Activated T-helper 2 cell treated with anti-CD3 and anti-CD28 coated beads, Interferon-gamma antibody, Interleukin-2, Interleukin-4, amounts not matched to agents 10 μg/mL and 5 μg/mL and 100 μg/mL, durations not matched to agents 14 hours and 24 hours and 36 hours (primary cell): ENCODE measurements around the gene FKRP. TPM values are rescaled to one million over a fixed set of nuclear protein-coding genes. Genes with fewer than 3 reads are reported as not detected.

Experiments
- DNase-seq: peaks from one replicate; pipeline ENCODE4 v3.0.0; 2021; ENCODE audit warnings: low spot score
- H3K27ac Mint-ChIP-seq: one replicate; pipeline ENCODE4 v1.8.0; 2021; ENCODE audit warnings: mixed read lengths
- H3K27me3 Mint-ChIP-seq: one replicate; pipeline ENCODE4 v1.8.0; 2021; ENCODE audit warnings: low read depth, mixed read lengths
- H3K36me3 Mint-ChIP-seq: one replicate; pipeline ENCODE4 v1.8.0; 2021; ENCODE audit warnings: low read depth, mixed read lengths
- H3K4me1 Mint-ChIP-seq: one replicate; pipeline ENCODE4 v1.8.0; 2021; ENCODE audit warnings: low read depth, mixed read lengths
- H3K4me3 Mint-ChIP-seq: one replicate; pipeline ENCODE4 v1.8.0; 2021; ENCODE audit warnings: low read depth, mild to moderate bottlenecking, moderate library complexity, mixed read lengths
- H3K9me3 Mint-ChIP-seq: one replicate; pipeline ENCODE4 v1.8.0; 2021; ENCODE audit warnings: mixed read lengths
- intact Hi-C: fragments of 100-400 bp; cut with micrococcal nuclease; formaldehyde crosslinking; loops from one replicate; pipeline ENCODE4 v1.15.1; 2023
- total RNA-seq: library from RNA; stranded (reverse); gene quantifications from 2 replicates; pipeline ENCODE4 v1.2.3, GENCODE V29; 2022

Gene FKRP
- total RNA-seq, 1 donor from 2014 or later: 23.1 TPM

DNA sequence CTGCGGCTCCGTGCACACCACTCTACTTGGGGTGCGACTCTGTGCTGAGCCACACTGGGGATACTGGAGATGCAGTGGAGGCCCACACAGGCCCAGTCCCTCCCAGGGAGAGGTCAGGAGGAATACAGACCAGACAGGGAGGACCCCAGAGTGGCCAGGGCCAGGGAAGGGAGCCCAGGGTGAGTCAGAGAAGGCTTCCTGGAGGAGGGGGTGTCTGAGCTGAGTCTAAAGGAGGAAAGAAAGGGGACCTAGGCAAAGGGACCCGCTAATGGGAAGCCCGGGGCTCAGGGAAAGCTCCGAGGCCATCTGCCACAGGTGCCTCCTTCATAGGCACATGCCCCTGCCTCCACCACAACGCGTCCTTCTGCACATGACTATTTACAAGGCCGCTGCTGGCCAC is 15.7 kb upstream of the FKRP start:
- no peak overlapping the region for H3K27ac Mint-ChIP-seq
- H3K27me3 Mint-ChIP-seq: no peaks in the 10 kb centered on the region
- DNase-seq: no peak
- H3K4me1 Mint-ChIP-seq: peaks cover 22% of the 10 kb centered on the region
- H3K4me3 Mint-ChIP-seq: no peak overlapping the region
- H3K9me3 Mint-ChIP-seq: no peaks in the 10 kb centered on the region
- H3K36me3 Mint-ChIP-seq: peaks cover 77% of the 10 kb centered on the region
- intact Hi-C loops: no loop called here

DNA sequence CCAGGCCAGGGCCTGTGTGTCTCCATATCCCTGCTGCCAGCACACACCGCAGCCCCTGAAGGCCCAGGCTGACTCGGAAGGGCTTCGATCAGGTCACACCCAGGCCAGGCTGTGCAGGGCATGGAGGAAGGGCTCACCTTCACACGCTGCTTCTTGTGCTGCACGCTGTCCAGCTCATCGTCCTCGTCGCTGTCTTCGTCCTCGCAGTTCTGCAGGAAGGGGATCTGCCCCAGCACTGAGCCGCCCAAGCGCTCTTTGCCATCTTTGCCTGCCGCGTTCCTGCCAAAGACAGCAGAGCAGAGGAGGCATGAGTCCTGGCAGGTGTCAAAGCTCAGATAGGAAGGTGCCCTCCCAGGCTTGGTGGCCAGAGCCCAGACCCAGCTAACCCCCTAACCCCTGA is 15.3 kb upstream of the FKRP start:
- no peak overlapping the region for H3K27ac Mint-ChIP-seq
- no peak for DNase-seq
- no peaks in the 10 kb centered on the region for H3K9me3 Mint-ChIP-seq
- intact Hi-C loops: no loop called here
- H3K4me1 Mint-ChIP-seq: peaks cover 22% of the 10 kb centered on the region
- H3K27me3 Mint-ChIP-seq: no peaks in the 10 kb centered on the region
- H3K4me3 Mint-ChIP-seq: no peak overlapping the region
- H3K36me3 Mint-ChIP-seq: peaks cover 76% of the 10 kb centered on the region

DNA sequence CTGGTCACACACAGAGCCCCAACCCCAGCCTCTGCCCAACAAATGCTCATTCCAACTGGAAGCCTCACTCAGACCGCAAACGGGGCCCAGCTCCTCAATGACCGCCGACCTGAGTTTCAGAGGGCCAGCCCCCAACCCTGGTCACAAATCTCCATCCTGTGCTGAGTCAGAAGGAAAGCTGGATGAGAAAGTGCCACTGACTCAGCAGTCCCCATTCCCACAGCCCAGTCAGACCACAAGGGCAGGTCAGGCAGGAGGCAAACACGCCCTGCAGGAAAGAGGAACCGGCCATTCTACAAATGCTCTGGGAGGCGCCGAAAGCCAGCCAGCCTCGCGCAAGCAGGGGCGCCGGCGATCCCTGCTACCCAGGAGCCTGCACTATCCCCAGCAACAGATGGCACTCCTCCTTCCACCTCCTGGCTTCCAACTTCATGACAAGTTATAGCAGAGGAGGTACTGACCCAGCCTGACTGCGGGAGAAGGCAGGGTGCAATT is 14.8 kb upstream of the FKRP start:
- DNase-seq: no peak
- peaks cover 71% of the 10 kb centered on the region for H3K36me3 Mint-ChIP-seq
- H3K4me3 Mint-ChIP-seq: no peak overlapping the region
- peaks cover 22% of the 10 kb centered on the region for H3K4me1 Mint-ChIP-seq
- intact Hi-C loops: no loop called here
- no peaks in the 10 kb centered on the region for H3K9me3 Mint-ChIP-seq
- H3K27ac Mint-ChIP-seq: peak overlapping the region; percentile 34
- H3K27me3 Mint-ChIP-seq: no peaks in the 10 kb centered on the region

DNA sequence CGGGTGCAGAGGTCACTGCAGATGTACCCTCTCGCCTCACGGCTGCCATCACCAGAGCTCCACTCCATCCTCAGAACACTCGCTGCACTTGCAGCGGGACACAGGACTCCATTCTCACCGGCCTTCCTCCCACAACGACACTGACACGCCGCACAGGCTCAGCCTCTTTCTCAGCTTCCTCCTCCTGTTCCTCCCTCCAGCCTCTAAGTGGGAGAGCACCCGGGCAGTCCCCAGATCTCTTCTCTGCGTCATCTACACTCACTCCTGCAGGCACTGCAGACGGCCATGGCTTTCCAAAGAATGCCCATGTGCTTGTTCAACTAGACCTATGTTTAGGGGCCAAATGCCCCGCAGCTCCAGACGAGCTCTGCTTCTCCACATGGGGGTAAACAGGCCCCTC is 14.3 kb upstream of the FKRP start:
- H3K36me3 Mint-ChIP-seq: peaks cover 67% of the 10 kb centered on the region
- no peak overlapping the region for H3K4me3 Mint-ChIP-seq
- no peak for DNase-seq
- H3K4me1 Mint-ChIP-seq: peaks cover 22% of the 10 kb centered on the region
- H3K27ac Mint-ChIP-seq: peak overlapping the region; percentile 36
- intact Hi-C loops: no loop called here
- H3K9me3 Mint-ChIP-seq: no peaks in the 10 kb centered on the region
- H3K27me3 Mint-ChIP-seq: no peaks in the 10 kb centered on the region

DNA sequence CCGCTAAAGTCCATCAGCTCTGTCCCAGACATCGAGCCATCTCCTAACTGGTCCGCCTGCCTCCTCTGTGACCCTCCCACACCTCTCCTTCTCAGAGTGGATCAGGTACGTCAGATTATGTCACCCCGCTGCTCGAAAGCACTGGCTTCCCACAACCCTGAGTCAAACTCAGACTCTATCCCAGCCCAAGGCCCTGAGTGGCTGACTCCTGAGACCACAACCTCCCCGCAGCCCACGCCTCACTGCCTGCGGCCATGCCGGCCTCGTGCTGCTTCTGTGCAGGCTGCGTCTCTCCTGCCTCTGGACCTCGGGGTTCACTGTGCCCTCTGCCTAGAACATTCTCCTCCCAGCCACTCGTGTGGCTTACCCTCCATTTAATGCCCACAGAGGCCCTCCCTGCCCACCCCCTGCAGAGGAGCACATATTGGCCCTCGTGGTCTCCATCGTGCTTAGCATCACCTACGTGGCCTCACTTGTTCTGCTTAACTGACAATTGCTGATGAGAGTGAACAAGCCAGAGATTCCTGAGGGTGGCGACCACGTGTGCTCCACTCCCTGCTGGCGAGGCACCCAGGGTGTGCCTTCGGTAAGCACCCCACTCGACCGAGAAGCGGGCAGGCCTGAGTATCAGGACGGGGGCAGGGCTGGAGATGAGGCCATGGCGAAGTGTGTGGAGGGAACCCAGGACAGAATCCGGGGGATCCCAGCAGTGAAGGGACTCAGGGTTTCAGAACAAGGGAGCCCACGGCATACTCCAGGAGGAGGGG is 13.5 kb upstream of the FKRP start:
- Mint-ChIP-seq H3K36me3 (peaks cover 69% of the 10 kb centered on the region), H3K9me3 (no peaks in the 10 kb centered on the region), H3K27me3 (no peaks in the 10 kb centered on the region), H3K4me3 (no peak overlapping the region), H3K4me1 (peaks cover 22% of the 10 kb centered on the region), H3K27ac (no peak overlapping the region)
- intact Hi-C loops: no loop called here
- DNase-seq: no peak

DNA sequence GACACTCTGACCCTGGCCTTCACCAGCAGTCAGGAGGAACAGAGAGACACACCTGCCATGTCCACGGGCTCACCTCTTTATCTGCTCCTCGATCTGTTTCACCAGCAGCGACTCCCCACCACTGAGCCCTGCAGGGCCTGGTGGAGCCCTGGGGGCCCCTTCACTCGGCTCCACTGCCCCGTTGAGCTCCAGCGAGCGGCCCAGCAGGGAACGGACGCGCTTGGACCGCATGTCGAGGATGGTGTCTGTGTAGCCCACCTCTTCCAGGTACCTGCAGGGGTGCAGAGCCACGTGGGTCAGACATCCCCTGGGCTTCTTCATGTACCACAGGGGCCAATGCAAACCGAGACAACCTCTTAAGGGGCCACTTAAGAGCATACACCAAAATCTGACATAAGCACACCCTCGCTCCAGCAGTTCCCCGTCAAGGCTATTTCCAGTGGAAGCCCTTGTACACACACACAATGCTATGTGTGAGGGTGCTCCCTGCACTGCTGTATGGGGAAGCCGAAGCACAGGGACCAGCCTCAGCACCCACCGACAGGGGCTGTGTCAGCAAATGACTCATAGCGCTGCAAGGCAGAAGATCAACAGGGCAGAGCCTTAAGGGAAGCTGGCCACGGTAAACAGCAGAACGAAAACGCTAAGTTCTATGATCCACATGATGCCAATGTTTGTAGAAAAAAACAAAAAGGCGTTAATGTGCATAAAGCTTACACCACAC is 12.7 kb upstream of the FKRP start:
- H3K4me3 Mint-ChIP-seq: no peak overlapping the region
- H3K36me3 Mint-ChIP-seq: peaks cover 73% of the 10 kb centered on the region
- H3K4me1 Mint-ChIP-seq: peaks cover 22% of the 10 kb centered on the region
- intact Hi-C loops: no loop called here
- H3K9me3 Mint-ChIP-seq: no peaks in the 10 kb centered on the region
- H3K27me3 Mint-ChIP-seq: no peaks in the 10 kb centered on the region
- H3K27ac Mint-ChIP-seq: no peak overlapping the region
- DNase-seq: no peak

DNA sequence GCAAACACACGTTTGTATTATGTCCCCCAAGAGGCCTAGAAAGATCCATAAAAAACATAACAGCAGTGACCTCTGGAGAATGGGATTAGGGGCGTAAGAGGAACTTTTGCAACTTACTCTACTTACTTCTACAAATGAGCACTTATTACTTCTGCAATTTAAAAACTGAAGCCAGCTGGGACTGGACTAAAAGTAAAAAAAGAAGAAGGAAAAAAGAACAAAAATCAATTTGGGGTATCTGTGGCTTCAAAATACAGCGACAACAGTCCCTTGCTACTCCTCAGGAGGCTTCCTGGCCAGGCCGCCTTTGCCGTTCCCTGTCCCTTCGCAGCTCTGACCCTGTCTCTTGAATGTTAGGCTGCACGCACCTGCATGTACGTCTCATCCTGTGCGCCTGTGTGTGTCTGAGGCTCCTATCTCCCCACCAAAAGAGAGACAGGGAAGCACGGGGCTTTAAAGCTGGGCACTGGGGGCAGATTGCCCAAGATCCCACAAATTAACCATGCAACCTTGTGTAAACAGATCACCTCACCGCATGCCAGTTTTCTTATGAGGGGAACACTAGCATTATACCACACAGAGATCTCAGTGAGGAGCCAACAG is 12.1 kb upstream of the FKRP start:
- H3K4me1 Mint-ChIP-seq: peaks cover 18% of the 10 kb centered on the region
- intact Hi-C loops: no loop called here
- H3K27me3 Mint-ChIP-seq: no peaks in the 10 kb centered on the region
- peaks cover 73% of the 10 kb centered on the region for H3K36me3 Mint-ChIP-seq
- no peaks in the 10 kb centered on the region for H3K9me3 Mint-ChIP-seq
- H3K4me3 Mint-ChIP-seq: no peak overlapping the region
- DNase-seq: no peak
- no peak overlapping the region for H3K27ac Mint-ChIP-seq

DNA sequence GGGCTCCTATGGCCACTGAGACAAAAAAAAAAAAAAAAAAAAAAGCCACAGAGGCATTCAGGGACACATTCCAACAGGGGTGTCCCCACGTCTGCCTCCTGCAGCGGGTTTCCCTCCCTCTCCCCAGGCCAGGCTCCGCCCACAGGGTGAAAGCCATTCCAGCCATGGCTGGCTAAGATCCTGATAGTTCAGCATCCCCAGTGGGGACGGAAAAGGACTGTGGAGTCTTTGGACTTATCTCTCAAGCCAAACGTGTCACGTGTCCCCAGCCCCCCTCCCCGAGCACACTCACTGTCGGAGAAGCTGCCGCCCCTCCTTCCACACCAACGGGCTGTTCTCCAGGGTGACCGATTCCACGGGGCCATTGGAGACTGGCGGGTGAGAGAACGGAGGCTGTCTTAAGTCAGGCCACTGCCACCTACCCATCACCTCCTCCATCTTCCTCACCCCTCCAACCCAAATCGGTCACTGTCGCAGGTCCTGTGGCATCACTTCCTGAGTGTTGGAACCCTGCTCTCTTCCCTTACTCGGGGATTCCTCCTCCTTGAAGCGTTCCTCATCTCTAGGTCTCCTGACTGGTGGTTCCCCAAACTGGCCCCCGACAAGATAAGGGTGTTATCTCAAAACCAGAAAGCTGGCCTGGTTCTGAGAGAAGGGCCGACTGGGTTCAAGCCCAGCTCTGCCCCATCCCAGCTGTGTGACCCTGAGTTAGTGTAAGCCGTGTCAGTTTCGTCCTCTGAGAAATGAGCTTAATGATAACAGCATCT is 9.1 kb upstream of the FKRP start:
- Mint-ChIP-seq H3K4me3 (no peak overlapping the region), H3K4me1 (peaks cover 14% of the 10 kb centered on the region), H3K27ac (no peak overlapping the region), H3K27me3 (no peaks in the 10 kb centered on the region), H3K36me3 (peaks cover 65% of the 10 kb centered on the region), H3K9me3 (no peaks in the 10 kb centered on the region)
- intact Hi-C loops: no loop called here
- DNase-seq: no peak

DNA sequence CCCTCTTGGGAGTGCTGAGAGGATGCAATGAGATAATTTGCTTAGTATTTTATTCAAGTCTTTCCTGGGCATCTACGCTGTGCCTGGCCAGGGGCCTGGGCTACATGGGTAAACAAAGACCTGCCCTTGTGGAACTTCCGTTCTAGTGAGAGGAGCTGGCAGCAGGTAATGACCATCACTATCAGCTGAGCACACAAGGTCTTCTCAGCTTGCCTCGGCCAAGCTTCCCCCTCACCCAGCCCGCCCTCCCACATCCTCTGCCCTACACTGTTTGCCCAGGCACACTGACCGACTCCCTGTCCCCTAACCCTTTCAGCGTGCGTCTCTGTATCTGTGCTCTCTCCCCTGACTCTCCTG is 8.6 kb upstream of the FKRP start:
- H3K9me3 Mint-ChIP-seq: no peaks in the 10 kb centered on the region

DNA sequence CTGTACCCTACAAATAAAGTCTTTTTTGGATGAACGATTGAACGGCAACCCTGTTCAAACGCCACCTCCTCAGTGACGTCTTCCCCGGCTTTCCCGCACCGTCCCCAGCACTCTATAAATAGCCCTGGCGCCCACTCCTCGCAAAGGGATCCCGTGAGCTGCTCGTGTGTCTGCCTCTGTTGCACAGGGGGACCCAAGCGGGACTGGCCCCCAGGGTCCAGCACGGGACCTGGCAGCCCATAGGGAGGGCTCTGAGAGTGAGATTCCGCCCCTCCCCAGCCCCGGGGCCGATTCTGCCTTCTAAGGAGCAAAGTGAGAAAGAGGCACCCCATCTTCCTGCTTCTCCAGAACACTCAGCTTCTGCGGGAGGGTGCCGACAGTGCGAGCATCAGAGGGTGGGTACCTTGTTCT is 8.1 kb upstream of the FKRP start:
- peaks cover 63% of the 10 kb centered on the region for H3K36me3 Mint-ChIP-seq

More for the DNA sequence above, 8.6 kb upstream of the FKRP start:
- Mint-ChIP-seq H3K27me3 (no peaks in the 10 kb centered on the region), H3K27ac (no peak overlapping the region), H3K4me3 (no peak overlapping the region), H3K4me1 (peaks cover 10% of the 10 kb centered on the region), H3K36me3 (peaks cover 65% of the 10 kb centered on the region)
- intact Hi-C loops: no loop called here
- no peak for DNase-seq

DNA sequence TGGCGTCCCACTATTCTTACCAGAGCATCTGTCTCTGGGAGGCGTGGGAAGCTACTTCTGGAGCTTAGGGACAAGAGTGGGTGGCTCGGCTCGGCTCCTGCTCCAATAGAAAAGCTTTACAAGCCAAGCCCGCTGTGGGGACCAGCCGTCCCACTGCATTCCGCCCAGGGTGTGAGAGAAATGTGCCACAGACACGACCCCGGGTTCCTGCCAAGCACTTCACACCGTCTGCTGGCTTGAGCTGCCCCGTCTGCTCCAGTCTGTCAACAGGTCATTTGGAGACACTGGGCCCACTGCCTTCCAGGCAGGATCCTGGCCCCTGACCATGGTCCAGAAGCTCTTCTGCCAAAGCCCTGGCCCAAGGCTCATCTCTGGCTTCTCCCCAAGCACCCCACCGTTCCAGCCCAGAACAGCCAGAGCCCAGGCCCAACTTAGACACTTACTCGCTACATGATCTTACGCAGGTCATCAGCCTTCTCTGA is 6.5 kb upstream of the FKRP start:
- H3K36me3 Mint-ChIP-seq: peaks cover 50% of the 10 kb centered on the region
- DNase-seq: no peak
- peaks cover 19% of the 10 kb centered on the region for H3K4me1 Mint-ChIP-seq
- no peaks in the 10 kb centered on the region for H3K9me3 Mint-ChIP-seq
- H3K27ac Mint-ChIP-seq: peak overlapping the region; percentile 17
- intact Hi-C loops: no loop called here
- H3K4me3 Mint-ChIP-seq: no peak overlapping the region
- no peaks in the 10 kb centered on the region for H3K27me3 Mint-ChIP-seq

More for the DNA sequence above, 8.1 kb upstream of the FKRP start:
- intact Hi-C loops: no loop called here
- Mint-ChIP-seq H3K4me3 (no peak overlapping the region), H3K9me3 (no peaks in the 10 kb centered on the region), H3K4me1 (peaks cover 11% of the 10 kb centered on the region), H3K27me3 (no peaks in the 10 kb centered on the region), H3K27ac (no peak overlapping the region)
- no peak for DNase-seq

DNA sequence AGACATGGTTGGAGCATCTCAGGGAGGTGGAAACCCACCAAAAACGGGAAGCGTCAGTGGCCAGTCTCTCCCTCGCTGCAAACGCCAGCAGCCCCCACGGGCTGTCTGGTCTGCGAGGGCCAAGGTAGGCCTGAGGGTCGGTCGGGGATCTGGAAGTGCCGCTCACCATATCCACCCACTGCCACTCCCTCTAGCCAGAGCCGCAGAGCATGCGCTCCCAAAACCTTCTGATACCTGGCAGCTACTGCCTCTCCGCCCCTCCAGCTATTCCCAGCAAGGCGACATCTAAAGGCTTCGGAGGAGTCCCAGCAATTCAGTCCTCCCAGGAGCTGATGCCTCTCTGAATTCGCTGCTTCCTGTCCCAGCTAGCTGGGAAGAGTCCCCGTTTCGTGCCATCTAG is 4.4 kb upstream of the FKRP start:
- intact Hi-C loops: no loop called here
- no peak overlapping the region for H3K27ac Mint-ChIP-seq
- H3K27me3 Mint-ChIP-seq: no peaks in the 10 kb centered on the region
- no peak for DNase-seq
- H3K9me3 Mint-ChIP-seq: no peaks in the 10 kb centered on the region
- peaks cover 30% of the 10 kb centered on the region for H3K4me1 Mint-ChIP-seq
- H3K4me3 Mint-ChIP-seq: no peak overlapping the region
- peaks cover 56% of the 10 kb centered on the region for H3K36me3 Mint-ChIP-seq
